Stomach smooth muscle (tissue), 2 donors: Measurements from ENCODE around the gene GTF3C4.

ENCODE experiments used
- H3K27ac ChIP-seq: one replicate; pipeline ENCODE4 v1.7.0; 2013; ENCODE audit warnings: mild to moderate bottlenecking, low read length, inconsistent platforms
- H3K27me3 ChIP-seq, 2 donors: one replicate each; pipeline ENCODE4 v1.7.0; 2013; ENCODE audit warnings: low read length in 2 of 2; ENCODE audit not compliant: insufficient read depth in 2 of 2, control insufficient read depth in 1 of 2
- H3K36me3 ChIP-seq, 2 donors: one replicate each; pipeline ENCODE4 v1.7.0; 2013; ENCODE audit warnings: low read length in 2 of 2; ENCODE audit not compliant: control insufficient read depth in 2 of 2, insufficient read depth in 2 of 2
- H3K4me1 ChIP-seq: one replicate; pipeline ENCODE4 v1.7.0; 2013; ENCODE audit warnings: low read length; ENCODE audit not compliant: control insufficient read depth, insufficient read depth
- H3K4me3 ChIP-seq, 2 donors: one replicate each; pipeline ENCODE4 v1.7.0; 2013; ENCODE audit warnings: low read length in 2 of 2
- H3K9ac ChIP-seq, 2 donors: one replicate each; pipeline ENCODE4 v1.7.0; 2013; ENCODE audit warnings: low read length in 2 of 2, mild to moderate bottlenecking in 1 of 2
- H3K9me3 ChIP-seq, 2 donors: one replicate each; pipeline ENCODE4 v1.7.0; 2013; ENCODE audit warnings: low read length in 2 of 2; ENCODE audit not compliant: control insufficient read depth in 2 of 2
- donor health status: healthy.
- donor health status: Pancreatic carcinoma.

GTF3C4 gene

GRCh38 chr9:132632413-132633129 lies 37.7 kb upstream of the GTF3C4 start:
- no peak overlapping the region for H3K4me3 ChIP-seq
- no peak overlapping the region for H3K27ac ChIP-seq
- H3K36me3 ChIP-seq: peaks cover 27 to 34% of the 10 kb centered on the region in 2 donors

GRCh38 chr9:132634327-132634726 lies 35.9 kb upstream of the GTF3C4 start:
- no peaks in the 10 kb centered on the region for H3K9me3 ChIP-seq
- H3K9ac ChIP-seq: no peak overlapping the region
- peaks cover 16% of the 10 kb centered on the region for H3K4me1 ChIP-seq
- H3K36me3 ChIP-seq: peaks cover 14 to 20% of the 10 kb centered on the region in 2 donors
- H3K4me3 ChIP-seq: no peak overlapping the region
- H3K27me3 ChIP-seq: no peaks in the 10 kb centered on the region
- no peak overlapping the region for H3K27ac ChIP-seq

More at GRCh38 chr9:132632413-132633129, 37.7 kb upstream of the GTF3C4 start:
- no peaks in the 10 kb centered on the region for H3K9me3 ChIP-seq
- H3K9ac ChIP-seq: no peak overlapping the region
- H3K27me3 ChIP-seq: no peaks in the 10 kb centered on the region
- H3K4me1 ChIP-seq: peaks cover 11% of the 10 kb centered on the region

- H3K4me3 ChIP-seq: peak overlapping the region in 1 of 2 donors; percentile 15
- H3K9me3 ChIP-seq: no peaks in the 10 kb centered on the region
- peaks cover 5 to 16% of the 10 kb centered on the region in 2 donors for H3K36me3 ChIP-seq
- peak overlapping the region; percentile 88 for H3K27ac ChIP-seq
- no peaks in the 10 kb centered on the region for H3K27me3 ChIP-seq
- peaks cover 16% of the 10 kb centered on the region for H3K4me1 ChIP-seq
- H3K9ac ChIP-seq: peak overlapping the region; percentile 8 to 47
Observed at GRCh38 chr9:132637351-132637750, 32.9 kb upstream of the GTF3C4 start.

- peak overlapping the region in 1 of 2 donors; percentile 15 for H3K4me3 ChIP-seq
- no peaks in the 10 kb centered on the region for H3K9me3 ChIP-seq
- H3K36me3 ChIP-seq: peaks cover 5 to 16% of the 10 kb centered on the region in 2 donors
- peak overlapping the region; percentile 88 for H3K27ac ChIP-seq
- H3K4me1 ChIP-seq: peaks cover 16% of the 10 kb centered on the region
- H3K27me3 ChIP-seq: no peaks in the 10 kb centered on the region
- no peak overlapping the region for H3K9ac ChIP-seq
Observed at GRCh38 chr9:132637801-132638200, 32.5 kb upstream of the GTF3C4 start.

DNA sequence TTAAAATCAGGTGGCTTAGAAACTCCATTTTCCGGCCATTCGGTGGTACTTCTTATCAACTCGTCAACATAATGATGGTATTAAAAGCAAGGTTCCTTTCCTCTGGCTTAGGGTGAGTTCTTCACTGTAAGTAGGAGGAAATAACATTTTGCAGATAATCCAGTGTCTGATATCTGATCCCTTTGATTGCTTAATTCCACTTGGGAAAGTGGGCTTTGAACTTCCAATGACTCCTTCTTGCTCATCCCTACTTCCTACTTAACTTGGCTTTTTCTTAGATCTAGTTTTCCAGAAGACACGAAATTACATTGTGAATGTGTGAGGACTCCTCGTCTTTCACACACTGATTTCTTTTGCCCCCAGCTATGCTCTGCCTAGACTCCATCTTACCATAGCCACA lies 32.0 kb upstream of the GTF3C4 start:
- H3K4me3 ChIP-seq: no peak overlapping the region
- H3K36me3 ChIP-seq: peaks cover 5 to 20% of the 10 kb centered on the region in 2 donors
- peaks cover 16% of the 10 kb centered on the region for H3K4me1 ChIP-seq
- H3K9ac ChIP-seq: no peak overlapping the region
- no peaks in the 10 kb centered on the region for H3K9me3 ChIP-seq
- H3K27ac ChIP-seq: peak overlapping the region; percentile 88
- no peaks in the 10 kb centered on the region for H3K27me3 ChIP-seq

DNA sequence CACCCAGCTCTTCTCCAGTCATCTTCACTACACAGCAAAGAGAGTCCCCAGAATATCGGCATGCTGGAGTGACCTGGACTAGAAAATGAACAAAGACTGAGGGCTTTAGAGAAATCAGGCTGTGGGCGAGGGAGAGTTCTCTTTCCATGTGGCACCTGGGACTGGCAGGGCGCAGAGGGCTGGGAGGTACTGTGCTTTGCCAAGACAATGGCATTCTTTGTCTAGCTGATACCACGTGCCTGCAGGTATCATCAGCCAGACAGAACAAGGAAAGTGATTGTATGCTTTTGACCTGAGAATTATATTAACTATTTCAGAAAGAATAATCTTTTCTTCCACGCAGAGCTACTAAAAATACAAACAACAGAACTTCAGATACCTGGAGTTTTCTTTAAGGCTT lies 30.9 kb upstream of the GTF3C4 start:
- no peak overlapping the region for H3K27ac ChIP-seq
- no peak overlapping the region for H3K4me3 ChIP-seq
- no peaks in the 10 kb centered on the region for H3K27me3 ChIP-seq
- peaks cover 8 to 25% of the 10 kb centered on the region in 2 donors for H3K36me3 ChIP-seq
- peaks cover 16% of the 10 kb centered on the region for H3K4me1 ChIP-seq
- no peak overlapping the region for H3K9ac ChIP-seq
- no peaks in the 10 kb centered on the region for H3K9me3 ChIP-seq

DNA sequence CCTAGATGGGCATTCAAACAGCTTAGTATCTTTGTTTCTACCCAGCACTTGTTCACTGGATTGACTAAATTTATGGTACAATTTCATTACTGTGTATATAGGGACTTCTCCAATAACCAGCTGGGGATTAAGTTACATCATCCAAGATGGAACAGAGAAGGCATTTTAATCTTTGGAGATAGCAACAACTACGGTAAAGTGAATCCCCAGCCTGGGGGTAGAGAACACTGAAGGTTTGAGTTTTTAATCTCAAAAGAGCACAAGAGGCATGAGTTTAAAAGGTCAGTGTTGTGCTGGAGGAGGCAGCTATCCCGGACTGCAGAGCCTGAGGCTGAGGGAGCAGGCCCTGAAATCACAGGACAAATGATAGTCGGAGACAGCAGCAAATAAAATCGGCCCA lies 29.0 kb upstream of the GTF3C4 start:
- peaks cover 16% of the 10 kb centered on the region for H3K4me1 ChIP-seq
- no peak overlapping the region for H3K4me3 ChIP-seq
- H3K9me3 ChIP-seq: no peaks in the 10 kb centered on the region
- H3K27ac ChIP-seq: no peak overlapping the region
- peaks cover 15 to 40% of the 10 kb centered on the region in 2 donors for H3K36me3 ChIP-seq
- H3K9ac ChIP-seq: no peak overlapping the region
- H3K27me3 ChIP-seq: no peaks in the 10 kb centered on the region

GRCh38 chr9:132644251-132644650 lies 26.0 kb upstream of the GTF3C4 start:
- Histone ChIP-seq H3K36me3 (peaks cover 32 to 61% of the 10 kb centered on the region in 2 donors), H3K4me1 (no peaks in the 10 kb centered on the region), H3K27me3 (no peaks in the 10 kb centered on the region), H3K9me3 (no peaks in the 10 kb centered on the region), H3K27ac (no peak overlapping the region), H3K4me3 (no peak overlapping the region), H3K9ac (no peak overlapping the region)

- Histone ChIP-seq H3K9ac (no peak overlapping the region), H3K4me1 (no peaks in the 10 kb centered on the region), H3K36me3 (peaks cover 37 to 63% of the 10 kb centered on the region in 2 donors), H3K27me3 (no peaks in the 10 kb centered on the region), H3K27ac (no peak overlapping the region), H3K4me3 (no peak overlapping the region), H3K9me3 (no peaks in the 10 kb centered on the region)
Observed at GRCh38 chr9:132645306-132645705, 25.0 kb upstream of the GTF3C4 start.

- no peak overlapping the region for H3K4me3 ChIP-seq
- no peak overlapping the region for H3K27ac ChIP-seq
- no peak overlapping the region for H3K9ac ChIP-seq
- H3K9me3 ChIP-seq: no peaks in the 10 kb centered on the region
- no peaks in the 10 kb centered on the region for H3K27me3 ChIP-seq
- H3K4me1 ChIP-seq: no peaks in the 10 kb centered on the region
- H3K36me3 ChIP-seq: peaks cover 41 to 61% of the 10 kb centered on the region in 2 donors
Observed at GRCh38 chr9:132645711-132646110, 24.6 kb upstream of the GTF3C4 start.

GRCh38 chr9:132646726-132647125 lies 23.5 kb upstream of the GTF3C4 start:
- Histone ChIP-seq H3K36me3 (peaks cover 40 to 57% of the 10 kb centered on the region in 2 donors), H3K9ac (no peak overlapping the region), H3K27ac (no peak overlapping the region), H3K4me1 (no peaks in the 10 kb centered on the region), H3K9me3 (no peaks in the 10 kb centered on the region), H3K4me3 (no peak overlapping the region), H3K27me3 (no peaks in the 10 kb centered on the region)
